GM12878 (cell line): ENCODE results near the gene OR7G3.

ENCODE experiments used
- NBN ChIP-seq: fragments of 450-650 bp; IDR thresholded peaks from 2 replicates; pipeline ENCODE4 v1.6.1; 2016
- RUNX3 ChIP-seq: IDR thresholded peaks from 2 replicates; pipeline ENCODE4 v1.6.1; 2012; ENCODE audit warnings: low read length, inconsistent platforms

GRCh38 chr19:9128171-9128570 lies 1.4 kb upstream of the OR7G3 start:
- TF ChIP-seq RUNX3, result no peak
- no peak for TF ChIP-seq NBN
